Epithelial cell of esophagus (primary cell): Measurements from ENCODE around the gene FILIP1L.
"Not testable (repeated sequence)": the region's sequence is repeated elsewhere in the genome, so short reads cannot be mapped to it uniquely, and the experiment has no call there.

ENCODE experiments used
- DNase-seq: peaks from one replicate; pipeline ENCODE4 v3.0.0; 2010; ENCODE audit warnings: low read depth
- H3K4me3 ChIP-seq: 2 replicates; pipeline ENCODE4 v1.5.1; 2011; ENCODE audit warnings: mild to moderate bottlenecking, low read length, control low read depth
- CTCF ChIP-seq: IDR thresholded peaks from 2 replicates; pipeline ENCODE4 v1.5.1; 2011; ENCODE audit warnings: low read depth, mild to moderate bottlenecking, low read length, control low read depth, inconsistent platforms; ENCODE audit not compliant: insufficient read depth; ENCODE audit errors: missing control alignments

Gene FILIP1L

GRCh38 chr3:100060685-100061484 lies 53.4 kb downstream of the FILIP1L start:
- no peak for DNase-seq
- no peak overlapping the region for H3K4me3 ChIP-seq
- no peak for TF ChIP-seq CTCF

GRCh38 chr3:100059472-100059871 lies 54.8 kb downstream of the FILIP1L start:
- DNase-seq = no peak
- no peak overlapping the region for H3K4me3 ChIP-seq
- no peak for TF ChIP-seq CTCF

DNA sequence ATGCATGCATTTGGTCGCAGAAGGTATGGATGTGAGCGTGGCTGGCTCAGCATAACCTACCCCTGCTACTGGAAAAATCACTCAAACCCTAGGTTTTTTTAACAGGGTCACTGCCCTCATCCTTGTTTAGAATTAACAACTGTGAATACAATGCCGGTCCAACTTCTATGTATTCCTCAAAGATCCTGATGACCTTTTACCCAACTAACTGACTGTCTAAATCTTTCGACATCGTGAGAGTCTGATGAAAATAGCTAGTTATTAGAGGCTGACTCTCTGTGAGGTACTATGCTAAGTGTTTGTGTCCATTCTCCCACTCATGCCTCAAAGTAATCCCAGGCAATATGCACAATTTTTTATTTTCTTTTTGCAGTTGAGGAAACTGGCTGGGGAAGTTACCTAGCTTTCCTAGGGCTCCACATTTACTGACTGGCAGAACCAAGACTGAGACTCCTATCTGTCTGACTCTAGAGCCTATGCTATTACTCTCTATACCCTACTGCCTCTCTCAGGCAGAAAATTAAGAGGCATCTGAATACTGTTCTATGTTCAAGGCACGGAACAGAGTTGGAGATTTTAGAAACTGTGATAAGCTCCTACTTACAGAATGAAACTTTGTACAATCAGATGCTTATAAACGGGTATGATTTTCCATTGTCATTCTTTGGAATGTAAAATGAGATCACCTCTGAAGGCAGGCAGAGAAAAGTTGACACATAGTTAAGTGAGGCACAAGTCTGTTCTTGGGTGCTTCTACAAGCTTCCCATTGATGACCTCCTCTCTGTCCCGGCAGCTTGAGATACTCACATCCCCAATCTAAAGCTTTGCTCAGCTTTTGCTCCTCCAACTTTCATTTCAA lies 56.4 kb downstream of the FILIP1L start:
- peak; percentile 22 for TF ChIP-seq CTCF
- no peak overlapping the region for H3K4me3 ChIP-seq
- DNase-seq = peak; percentile 57

GRCh38 chr3:100053951-100054620 lies 60.2 kb downstream of the FILIP1L start:
- no peak overlapping the region for H3K4me3 ChIP-seq
- DNase-seq = no peak
- TF ChIP-seq CTCF = no peak

DNA sequence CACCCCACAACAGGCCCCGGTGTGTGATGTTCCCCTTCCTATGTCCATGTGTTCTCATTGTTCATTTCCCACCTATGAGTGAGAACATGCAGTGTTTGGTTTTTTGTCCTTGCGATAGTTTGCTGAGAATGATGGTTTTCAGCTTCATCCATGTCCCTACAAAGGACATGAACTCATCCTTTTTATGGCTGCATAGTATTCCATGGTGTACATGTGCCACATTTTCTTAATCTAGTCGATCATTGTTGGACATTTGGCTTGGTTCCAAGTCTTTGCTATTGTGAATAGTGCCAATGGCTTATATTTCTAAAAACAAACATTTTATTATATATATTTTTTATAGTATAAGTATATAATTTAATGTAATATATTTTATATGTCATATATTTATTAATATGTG lies 62.8 kb downstream of the FILIP1L start:
- not testable (repeated sequence) for DNase-seq, H3K4me3 ChIP-seq

- no peak for TF ChIP-seq CTCF
- DNase-seq = peak; percentile 28
- H3K4me3 ChIP-seq = no peak overlapping the region
Measured at GRCh38 chr3:100048248-100048647, 66.1 kb downstream of the FILIP1L start.
